CD4-positive, alpha-beta T cell treated with Interleukin-6 at 100 ng/mL for 8 hours (primary cell): ENCODE results near the gene PKD1.
A peak's percentile ranks its signal among the peaks of the same experiment; 100 is the strongest.
"Not testable (repeated sequence)": the region's sequence is repeated elsewhere in the genome, so short reads cannot be mapped to it uniquely, and the experiment has no call there.

Experiments used
- DNase-seq: peaks from one replicate; pipeline ENCODE4 v3.0.0-alpha.2; 2020; ENCODE audit warnings: mixed read lengths, low spot score

PKD1 gene

GRCh38 chr16:2150418-2151187, 14.9 kb upstream of the PKD1 start:
- DNase-seq, result no peak

- DNase-seq, result no peak
Observed at GRCh38 chr16:2149630-2150417, 14.1 kb upstream of the PKD1 start.

GRCh38 chr16:2148714-2149629, 13.3 kb upstream of the PKD1 start:
- no peak for DNase-seq

- peak; percentile 42 for DNase-seq
Observed at GRCh38 chr16:2147981-2148671, 12.4 kb upstream of the PKD1 start, which contains the start of gene RAB26. Gene RAB26 (plus strand): TSS chr16:2148625. CDS start chr16:2148784, 159 bp downstream.

- DNase-seq, result no peak
Observed at GRCh38 chr16:2147378-2147777, 11.7 kb upstream of the PKD1 start.

- DNase-seq, result no peak
Observed at GRCh38 chr16:2145843-2146242, 10.1 kb upstream of the PKD1 start.

- DNase-seq, result no peak
Observed at GRCh38 chr16:2143878-2144485, 8.3 kb upstream of the PKD1 start.

- DNase-seq, result no peak
Observed at GRCh38 chr16:2142942-2143877, 7.5 kb upstream of the PKD1 start.

- not testable (repeated sequence) for DNase-seq
Observed at GRCh38 chr16:2135071-2135470, 627 bp downstream of the PKD1 start.

- DNase-seq, result not testable (repeated sequence)
Observed at GRCh38 chr16:2133797-2134196, 1.9 kb downstream of the PKD1 start.

- not testable (repeated sequence) for DNase-seq
Observed at GRCh38 chr16:2129890-2130447, 5.7 kb downstream of the PKD1 start.

GRCh38 chr16:2129251-2129650, 6.4 kb downstream of the PKD1 start:
- not testable (repeated sequence) for DNase-seq

- not testable (repeated sequence) for DNase-seq
Observed at GRCh38 chr16:2127630-2128280, 7.9 kb downstream of the PKD1 start.

GRCh38 chr16:2126928-2127556, 8.7 kb downstream of the PKD1 start:
- not testable (repeated sequence) for DNase-seq

GRCh38 chr16:2126161-2126743, 9.4 kb downstream of the PKD1 start:
- DNase-seq, result not testable (repeated sequence)

- not testable (repeated sequence) for DNase-seq
Observed at GRCh38 chr16:2125609-2126008, 10.1 kb downstream of the PKD1 start.

- DNase-seq, result not testable (repeated sequence)
Observed at GRCh38 chr16:2124694-2125444, 10.8 kb downstream of the PKD1 start.
